Astrocyte (in vitro differentiated cells and primary cell): Measurements from ENCODE around the gene RASSF5.

ENCODE experiments used
- CTCF ChIP-seq: IDR thresholded peaks from 2 replicates; pipeline ENCODE4 v1.5.1; 2011; ENCODE audit warnings: low read depth, mild to moderate bottlenecking, inconsistent platforms, low read length, moderate library complexity; ENCODE audit not compliant: insufficient read depth
- EZH2 ChIP-seq: IDR thresholded peaks from 2 replicates; pipeline ENCODE4 v1.6.1; 2012; ENCODE audit warnings: mild to moderate bottlenecking, low read length, inconsistent platforms; ENCODE audit not compliant: insufficient read depth

DNA sequence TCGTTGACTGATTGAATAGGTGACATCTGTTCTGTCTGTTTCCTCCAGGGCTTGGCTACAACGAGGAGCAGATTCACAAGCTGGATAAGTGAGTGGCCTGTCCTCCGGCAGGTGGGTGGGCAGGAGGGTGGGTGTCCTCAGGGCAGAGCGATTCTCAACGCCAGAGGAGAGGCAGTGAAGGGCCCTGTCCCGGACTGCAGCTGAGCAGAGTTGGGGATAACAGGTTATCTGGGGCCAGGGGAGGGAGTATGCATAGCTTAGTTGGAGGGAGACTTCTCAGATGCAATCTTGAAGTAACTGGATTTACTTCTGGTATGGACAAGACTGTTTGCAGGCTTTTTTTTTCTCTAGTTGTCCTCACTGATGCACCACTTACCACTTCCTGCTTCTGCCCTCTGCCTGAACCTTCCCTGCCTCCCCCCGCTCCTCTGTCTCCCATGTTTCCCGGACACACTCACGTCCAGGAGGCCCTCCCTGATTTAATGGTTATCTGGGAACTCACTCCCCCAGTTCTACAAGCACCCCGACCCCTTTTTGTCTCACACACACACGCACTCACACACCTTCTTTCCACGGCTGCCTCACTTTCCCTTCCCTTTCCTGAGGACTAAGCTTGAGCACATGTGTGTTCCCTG lies 16.4 kb upstream of the RASSF5 start:
- TF ChIP-seq CTCF (no peak), EZH2 (no peak)
